ENCODE measurements around the gene ITPKB. TPM values are rescaled to one million over a fixed set of nuclear protein-coding genes. Genes with fewer than 3 reads are reported as not detected.

Gene ITPKB
- total and polyA plus RNA-seq, 7 donors, result 3.9 to 14.1 (median 8.9) TPM

- intact Hi-C loops (cut with DNase I), result loop anchor here (5.0 kb wide), 2 partner anchors 38 to 63 kb away; no protein-coding TSS in a partner anchor
- Histone ChIP-seq H3K36me3 (ENCODE audit: insufficient read depth in 1 of 2, low read depth in 1 of 2) (peaks cover 0 to 25% of the 10 kb centered on the region in 2 donors), H3K4me1 (peaks cover 26% of the 10 kb centered on the region), H3K27ac (no peak overlapping the region), H3K4me3 (no peak overlapping the region), H3K27me3 (ENCODE audit: insufficient read depth in 3 of 3, low read length in 2 of 3) (no peaks in the 10 kb centered on the region), H3K9me3 (no peaks in the 10 kb centered on the region)
- DNase-seq (peak; percentile 14 to 44), ATAC-seq (no peak)
- WGBS, 3 donors, result 71 to 75% (median 71%) methylated on average over 7 of the region's 7 CpGs
- TF ChIP-seq, protein P1, sequence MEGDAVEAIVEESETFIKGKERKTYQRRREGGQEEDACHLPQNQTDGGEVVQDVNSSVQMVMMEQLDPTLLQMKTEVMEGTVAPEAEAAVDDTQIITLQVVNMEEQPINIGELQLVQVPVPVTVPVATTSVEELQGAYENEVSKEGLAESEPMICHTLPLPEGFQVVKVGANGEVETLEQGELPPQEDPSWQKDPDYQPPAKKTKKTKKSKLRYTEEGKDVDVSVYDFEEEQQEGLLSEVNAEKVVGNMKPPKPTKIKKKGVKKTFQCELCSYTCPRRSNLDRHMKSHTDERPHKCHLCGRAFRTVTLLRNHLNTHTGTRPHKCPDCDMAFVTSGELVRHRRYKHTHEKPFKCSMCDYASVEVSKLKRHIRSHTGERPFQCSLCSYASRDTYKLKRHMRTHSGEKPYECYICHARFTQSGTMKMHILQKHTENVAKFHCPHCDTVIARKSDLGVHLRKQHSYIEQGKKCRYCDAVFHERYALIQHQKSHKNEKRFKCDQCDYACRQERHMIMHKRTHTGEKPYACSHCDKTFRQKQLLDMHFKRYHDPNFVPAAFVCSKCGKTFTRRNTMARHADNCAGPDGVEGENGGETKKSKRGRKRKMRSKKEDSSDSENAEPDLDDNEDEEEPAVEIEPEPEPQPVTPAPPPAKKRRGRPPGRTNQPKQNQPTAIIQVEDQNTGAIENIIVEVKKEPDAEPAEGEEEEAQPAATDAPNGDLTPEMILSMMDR (IDR thresholded peaks at IDR 0.05), result no peak
These were observed 89.3 kb downstream of the ITPKB start for GRCh38 chr1:226649780-226650179.

DNA sequence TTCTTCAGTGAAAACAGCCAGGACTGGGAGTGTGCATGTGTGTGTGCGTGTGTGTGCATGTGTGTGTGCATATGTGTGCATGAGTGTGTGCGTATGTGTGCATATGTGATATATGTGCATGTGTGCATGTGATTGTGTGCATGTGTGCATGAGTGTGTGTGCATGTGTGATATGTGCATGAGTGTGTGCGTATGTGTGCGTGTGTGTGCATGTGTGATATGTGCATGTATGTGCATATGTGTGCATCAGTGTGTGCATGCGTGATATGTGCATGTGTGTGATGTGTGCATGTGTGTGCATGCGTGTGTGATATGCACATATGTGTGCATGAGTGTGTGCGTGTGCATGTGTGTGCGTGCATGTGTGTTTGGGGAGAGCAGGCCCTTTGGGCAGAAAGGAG lies 89.8 kb downstream of the ITPKB start:
- Histone ChIP-seq H3K36me3 (ENCODE audit: insufficient read depth in 1 of 2, low read depth in 1 of 2) (peaks cover 0 to 25% of the 10 kb centered on the region in 2 donors), H3K27me3 (ENCODE audit: insufficient read depth in 3 of 3, low read length in 2 of 3) (no peaks in the 10 kb centered on the region), H3K9me3 (no peaks in the 10 kb centered on the region), H3K4me3 (no peak overlapping the region), H3K4me1 (peaks cover 25% of the 10 kb centered on the region), H3K27ac (no peak overlapping the region)
- intact Hi-C loops (cut with DNase I), result loop anchor here in 1 of 2 donors (5.0 kb wide), 1 partner anchor 63 kb away; no protein-coding TSS in a partner anchor
- 97% methylated on average over 8 of the region's 8 CpGs for WGBS, 3 donors
- DNase-seq, result peak; percentile 2 to 9
- TF ChIP-seq, protein P1 (IDR thresholded peaks at IDR 0.05), result no peak
- ATAC-seq, result no peak

- H3K4me1 ChIP-seq, result peaks cover 23% of the 10 kb centered on the region
- H3K4me3 ChIP-seq, result no peak overlapping the region
- H3K9me3 ChIP-seq, result no peaks in the 10 kb centered on the region
- 90 to 96% (median 94%) methylated on average over 6 of the region's 6 CpGs for WGBS, 3 donors
- intact Hi-C loops (cut with DNase I), result loop anchor here in 1 of 2 donors (5.0 kb wide), 1 partner anchor 64 kb away; no protein-coding TSS in a partner anchor
- DNase-seq (peak in 1 of 2 donors; percentile 19), ATAC-seq (no peak)
- peaks cover 0 to 25% of the 10 kb centered on the region in 2 donors for H3K36me3 ChIP-seq (ENCODE audit: insufficient read depth in 1 of 2, low read depth in 1 of 2)
- H3K27me3 ChIP-seq (ENCODE audit: insufficient read depth in 3 of 3, low read length in 2 of 3), result no peaks in the 10 kb centered on the region
- no peak overlapping the region for H3K27ac ChIP-seq
- TF ChIP-seq, protein P1 (IDR thresholded peaks at IDR 0.05), result no peak
These were observed 90.7 kb downstream of the ITPKB start for GRCh38 chr1:226648421-226648820.

- Histone ChIP-seq H3K36me3 (ENCODE audit: insufficient read depth in 1 of 2, low read depth in 1 of 2) (peaks cover 0 to 25% of the 10 kb centered on the region in 2 donors), H3K27ac (no peak overlapping the region), H3K27me3 (ENCODE audit: insufficient read depth in 3 of 3, low read length in 2 of 3) (no peaks in the 10 kb centered on the region), H3K4me3 (no peak overlapping the region), H3K4me1 (peaks cover 23% of the 10 kb centered on the region), H3K9me3 (no peaks in the 10 kb centered on the region)
- intact Hi-C loops (cut with DNase I), result loop anchor here in 1 of 2 donors (5.0 kb wide), 1 partner anchor 65 kb away; no protein-coding TSS in a partner anchor
- ATAC-seq (no peak), DNase-seq (peak; percentile 2 to 44)
- WGBS, 3 donors, result 93 to 94% (median 93%) methylated on average over 8 of the region's 8 CpGs
- TF ChIP-seq, protein P1 (IDR thresholded peaks at IDR 0.05), result no peak
These were observed 91.4 kb downstream of the ITPKB start for GRCh38 chr1:226647719-226648118.

All from psoas muscle (tissue), 8 donors.